HG03280 (cell line): Measurements from ENCODE around the gene CLMN.

Experiments used
- ATAC-seq: cut with Tn5 transposase; IDR thresholded peaks from one replicate; pipeline ENCODE4 v1.9.1; 2021; ENCODE audit warnings: mild to moderate bottlenecking, moderate library complexity; ENCODE audit not compliant: unreplicated experiment

Gene CLMN

DNA sequence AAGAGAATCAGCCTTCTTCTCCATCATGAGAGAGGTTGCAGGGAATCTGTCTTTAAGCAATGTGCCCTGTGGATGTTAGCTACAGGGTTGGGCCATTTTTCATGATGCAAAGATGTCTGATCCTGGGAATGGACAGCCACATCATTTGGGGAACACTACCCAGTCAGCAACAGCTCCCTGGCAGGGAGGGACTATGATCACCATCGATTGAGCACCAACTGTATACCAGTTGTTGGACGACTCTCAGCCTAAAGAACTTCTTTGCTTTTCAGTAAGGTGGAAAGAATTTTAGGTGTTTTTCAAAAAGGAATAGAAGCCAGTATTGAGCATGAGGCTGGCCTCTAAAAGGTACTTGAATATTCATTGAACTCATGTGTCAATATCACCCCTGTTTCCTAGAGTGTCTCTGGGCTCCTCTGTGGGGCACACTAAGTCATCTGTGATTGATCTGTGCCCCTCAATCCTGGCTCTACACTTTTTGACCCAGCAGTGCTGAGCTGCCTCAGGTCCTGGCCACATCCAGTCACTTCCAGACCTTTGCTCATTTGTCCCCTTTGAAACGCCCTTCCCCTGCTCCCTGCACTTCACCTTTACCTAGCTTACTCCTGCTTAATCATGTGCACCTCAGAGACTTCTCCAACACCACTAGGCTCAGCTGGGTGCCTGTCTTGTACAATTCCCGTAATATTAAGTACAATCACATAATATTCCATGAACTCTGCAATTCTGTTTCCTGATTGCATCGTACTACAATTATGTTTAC, 2.2 kb upstream of the CLMN start:
- ATAC-seq, result no peak

DNA sequence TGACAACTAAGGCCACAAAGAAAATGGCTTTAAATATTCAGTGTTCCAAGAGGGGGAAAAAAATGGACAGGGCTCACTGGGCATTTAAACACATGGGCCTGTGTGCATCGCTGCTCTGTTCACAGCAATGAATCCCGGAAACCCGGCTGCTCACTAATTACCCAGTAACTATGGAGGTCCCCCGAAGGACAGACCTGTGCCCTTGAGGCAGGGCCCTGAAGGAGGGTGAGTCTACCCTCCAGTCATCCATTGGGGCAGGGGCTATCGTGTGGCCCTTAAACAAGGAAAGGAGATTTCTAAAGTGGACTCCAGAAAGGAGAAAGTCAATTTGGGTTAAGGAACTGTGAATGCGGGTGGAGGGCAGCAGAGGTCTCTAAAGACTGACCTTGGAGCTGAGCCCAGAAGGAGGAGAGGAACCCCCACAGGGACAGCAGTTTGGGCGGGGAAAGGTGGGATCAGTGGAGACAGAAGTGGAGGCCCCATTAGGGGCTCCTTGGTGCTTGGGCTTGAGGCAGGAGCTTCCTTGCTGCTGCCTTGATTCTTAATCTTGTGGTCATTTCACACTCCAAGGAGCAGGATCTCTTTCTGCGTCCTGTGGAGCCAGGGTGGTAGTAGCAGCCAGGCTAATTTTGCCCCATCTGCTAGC, 1.4 kb upstream of the CLMN start:
- no peak for ATAC-seq

DNA sequence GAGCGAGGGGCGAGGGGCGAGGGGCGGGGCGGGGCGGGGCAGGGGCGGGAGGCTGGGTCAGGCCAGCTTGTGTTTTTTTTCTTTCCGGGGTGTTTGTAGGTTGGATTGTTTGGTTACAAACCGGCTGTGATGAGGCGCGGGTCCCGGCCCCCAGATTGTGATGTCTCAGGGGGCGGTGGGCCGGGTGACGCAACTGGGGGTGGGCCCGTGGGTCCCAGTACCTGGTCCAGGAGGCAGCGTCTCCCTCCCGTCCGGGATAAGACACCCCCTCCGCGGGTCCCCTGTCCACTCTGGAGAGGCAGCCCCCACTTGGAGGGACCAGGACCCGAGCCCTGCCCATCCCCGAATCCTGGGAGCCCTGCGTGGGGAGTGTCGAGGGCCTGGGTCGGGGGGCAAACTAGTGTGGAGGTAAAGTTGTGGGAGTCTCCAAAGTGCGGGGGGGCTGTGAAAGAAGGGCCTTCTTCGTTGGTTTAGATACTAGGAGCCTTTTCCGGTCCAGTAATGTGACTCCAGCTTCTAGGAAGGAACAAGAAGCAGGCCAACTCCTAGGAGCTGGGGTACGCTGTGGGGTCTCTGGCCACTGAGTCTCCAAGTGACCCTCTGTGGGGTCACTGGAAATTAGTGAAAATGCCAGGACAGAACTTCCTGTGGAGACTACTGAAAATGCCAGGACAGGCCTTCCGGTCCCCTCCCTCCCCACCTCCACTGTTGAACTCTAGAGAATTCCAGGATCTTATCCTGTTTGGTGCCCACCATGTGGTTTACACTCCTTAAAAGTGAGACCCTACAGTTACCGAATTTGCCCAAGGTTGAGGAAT, 579 bp upstream of the CLMN start:
- ATAC-seq, result peak; percentile 9

- ATAC-seq, result no peak
These were observed 1.1 kb downstream of the CLMN start for GRCh38 chr14:95318399-95319311.

DNA sequence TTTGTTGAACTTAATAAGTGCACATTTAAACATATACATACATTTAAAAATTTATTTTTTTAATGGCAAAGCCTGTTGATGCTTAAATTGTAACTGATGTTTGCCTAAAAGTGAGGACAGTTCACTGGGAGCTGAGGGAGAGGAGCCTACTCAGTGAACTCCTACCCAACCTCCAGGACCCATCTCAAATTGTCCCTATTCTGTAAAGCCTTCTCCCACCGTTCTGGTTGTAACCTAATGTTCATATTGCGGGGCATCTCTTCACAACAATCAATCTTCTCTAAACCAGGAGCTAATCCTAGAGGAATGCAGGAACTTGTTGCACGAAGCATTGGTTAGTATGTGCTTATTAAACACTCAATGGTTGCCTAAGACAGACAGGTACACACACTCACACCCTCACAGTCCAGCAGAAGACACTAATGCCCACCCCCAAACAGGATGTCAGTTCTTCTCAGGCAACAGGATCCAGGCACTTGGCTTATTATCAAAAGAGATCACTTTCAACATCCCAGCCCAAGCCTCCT, 1.8 kb downstream of the CLMN start:
- ATAC-seq, result no peak

- no peak for ATAC-seq
These were observed 2.9 kb downstream of the CLMN start for GRCh38 chr14:95316821-95317220.

DNA sequence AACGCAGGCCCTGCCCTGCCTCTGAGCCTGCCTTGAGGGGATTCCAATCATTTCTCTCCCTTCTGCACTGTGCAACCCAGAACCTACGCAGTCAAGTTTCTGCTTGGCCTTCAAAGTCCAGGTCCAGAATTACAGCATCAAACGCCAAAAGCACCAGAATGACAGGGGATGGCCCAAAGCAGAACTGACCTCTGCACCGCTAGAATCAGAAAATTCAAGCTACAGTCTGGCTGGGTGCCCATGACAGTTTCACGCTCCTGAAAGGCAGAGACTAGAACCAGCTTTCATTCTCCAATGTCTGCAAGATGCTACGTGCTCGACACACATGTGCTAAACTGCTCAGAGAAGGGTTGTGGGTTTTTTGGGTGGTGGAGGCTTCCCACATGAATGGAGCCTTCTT, 4.1 kb downstream of the CLMN start:
- ATAC-seq, result no peak

DNA sequence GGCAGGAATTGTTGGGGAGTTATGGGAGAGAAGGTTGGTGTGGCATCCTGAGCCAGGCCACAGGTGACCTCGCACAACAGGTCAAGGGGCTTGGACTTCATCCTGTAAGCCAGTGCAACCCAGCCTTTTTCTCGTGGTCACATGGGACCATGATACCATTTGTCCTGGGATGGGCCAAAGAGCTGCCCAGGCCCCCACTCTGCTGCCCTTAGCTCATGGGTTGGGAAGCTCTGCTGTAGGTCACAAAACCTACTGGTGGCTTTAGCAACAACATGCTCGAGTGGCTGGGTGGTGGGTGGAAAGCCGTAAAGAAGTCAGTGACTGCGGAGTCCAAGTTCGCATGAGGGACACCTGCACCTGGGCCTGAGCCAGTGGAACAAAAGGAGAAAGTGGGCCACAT, 4.6 kb downstream of the CLMN start:
- ATAC-seq, result no peak

GRCh38 chr14:95314609-95315008, 5.1 kb downstream of the CLMN start:
- no peak for ATAC-seq

GRCh38 chr14:95313707-95314106, 6.0 kb downstream of the CLMN start:
- ATAC-seq, result no peak

DNA sequence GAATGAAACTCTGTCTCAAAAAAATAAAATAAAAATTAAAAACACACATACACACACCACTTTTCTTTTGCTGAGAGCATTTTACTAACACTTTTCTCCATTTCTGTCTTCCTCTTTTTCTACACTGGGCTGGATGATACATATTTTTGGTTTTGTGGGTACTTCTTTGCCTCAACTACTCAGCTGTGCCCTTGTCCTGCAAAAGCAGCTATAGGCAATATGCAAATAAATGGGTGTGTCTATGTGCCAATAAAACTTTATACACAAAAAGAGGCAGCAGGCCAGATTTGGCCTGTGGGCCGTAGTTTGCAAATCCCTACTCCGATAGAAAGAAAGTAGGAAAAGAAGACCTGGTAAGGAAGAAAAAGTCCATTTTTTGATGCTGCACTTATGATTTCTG, 6.5 kb downstream of the CLMN start:
- ATAC-seq, result no peak

DNA sequence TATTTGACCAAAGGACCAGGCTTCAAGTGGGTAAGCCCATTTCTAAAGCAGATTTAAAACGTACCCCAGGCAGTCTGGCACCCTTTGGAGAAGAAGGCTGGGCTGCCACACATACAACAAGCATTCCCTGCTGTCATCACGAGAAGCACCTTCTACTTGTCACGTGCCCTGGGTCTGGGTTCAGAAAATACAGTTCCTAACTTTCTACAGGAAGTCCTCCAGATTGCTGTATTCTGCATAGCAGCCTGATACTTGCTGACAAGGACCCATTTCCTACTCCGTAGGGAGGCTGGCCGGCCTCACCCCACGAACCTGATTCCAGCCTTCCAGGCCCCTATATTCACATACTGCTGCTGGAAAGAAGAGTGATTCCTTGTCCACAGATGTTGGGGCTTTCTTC, 7.4 kb downstream of the CLMN start:
- ATAC-seq, result no peak

DNA sequence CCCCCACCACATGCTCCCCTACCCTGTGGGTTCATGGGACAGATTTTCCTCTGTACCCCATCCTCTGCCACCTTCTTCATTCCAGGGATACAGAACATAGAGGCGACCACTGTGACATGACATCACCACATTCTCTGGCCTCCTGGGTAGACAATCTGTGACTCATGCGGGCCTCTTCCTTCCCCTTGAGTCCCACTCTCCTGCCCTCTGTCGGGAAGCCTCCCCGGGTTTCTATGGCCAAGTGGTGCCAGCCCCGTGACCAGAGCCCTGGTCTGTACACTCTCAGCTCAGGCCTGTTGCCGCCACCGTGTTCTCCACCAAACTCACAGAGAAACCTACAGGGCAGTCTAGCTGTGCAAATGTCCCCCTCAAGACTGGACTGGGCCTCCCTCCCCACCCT, 8.0 kb downstream of the CLMN start:
- ATAC-seq, result no peak

- ATAC-seq, result no peak
These were observed 8.9 kb downstream of the CLMN start for GRCh38 chr14:95310635-95311380.

DNA sequence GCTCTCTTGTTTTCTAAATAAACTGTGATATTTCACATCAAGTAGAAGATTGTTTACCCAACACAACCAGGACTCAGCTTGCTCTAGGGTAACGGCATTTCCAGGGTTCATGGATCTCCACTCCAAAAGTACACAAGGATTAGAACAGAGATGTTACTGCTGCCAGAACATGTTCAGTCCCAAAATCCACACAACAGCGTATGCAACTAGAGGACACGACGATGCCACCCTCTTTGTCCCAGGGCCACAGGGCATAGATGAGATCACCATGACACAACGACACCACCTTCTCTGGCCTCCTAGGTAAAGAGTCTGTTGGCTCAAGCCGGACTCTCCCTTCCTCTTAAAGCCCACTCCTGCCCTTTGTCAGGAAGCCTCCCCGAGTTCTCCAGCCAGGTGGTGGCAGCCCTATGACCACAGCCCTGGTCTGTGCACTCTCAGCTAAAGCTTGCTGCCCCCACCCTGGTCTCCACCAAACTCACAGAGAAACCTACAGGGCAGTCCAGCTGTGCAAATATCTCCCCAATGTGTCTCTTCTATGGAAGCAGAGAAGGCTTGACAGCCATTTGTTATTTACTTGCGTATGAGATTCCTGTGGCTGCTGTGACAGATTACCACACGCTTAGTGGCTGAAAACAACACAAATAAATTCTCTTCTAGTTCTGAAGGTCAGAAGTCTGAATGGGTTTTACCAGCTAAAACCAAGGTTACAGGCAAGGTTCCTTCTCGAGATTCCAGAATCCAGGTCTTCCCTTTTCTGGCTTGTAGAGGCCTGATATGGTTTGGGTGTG, 10.3 kb downstream of the CLMN start:
- ATAC-seq, result no peak

DNA sequence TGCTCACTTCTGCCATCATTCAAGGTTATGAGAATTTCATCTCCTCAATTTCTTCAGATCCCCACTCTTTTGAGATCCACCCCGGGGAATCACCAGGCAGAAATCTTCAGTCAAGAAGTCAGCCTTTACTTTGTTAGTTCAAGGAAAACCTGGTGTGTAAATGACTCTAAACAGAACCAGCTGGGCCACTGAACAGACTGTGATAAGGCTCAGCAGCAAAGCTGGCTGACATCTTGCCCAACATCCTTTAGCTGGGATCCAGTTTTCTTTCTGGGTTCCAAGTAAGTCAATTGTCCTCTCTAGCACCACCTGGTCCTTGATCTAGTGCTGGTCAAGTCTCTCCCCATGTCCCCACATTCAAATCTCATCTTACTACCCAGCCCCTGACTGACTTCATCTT, 11.6 kb downstream of the CLMN start:
- ATAC-seq, result no peak

DNA sequence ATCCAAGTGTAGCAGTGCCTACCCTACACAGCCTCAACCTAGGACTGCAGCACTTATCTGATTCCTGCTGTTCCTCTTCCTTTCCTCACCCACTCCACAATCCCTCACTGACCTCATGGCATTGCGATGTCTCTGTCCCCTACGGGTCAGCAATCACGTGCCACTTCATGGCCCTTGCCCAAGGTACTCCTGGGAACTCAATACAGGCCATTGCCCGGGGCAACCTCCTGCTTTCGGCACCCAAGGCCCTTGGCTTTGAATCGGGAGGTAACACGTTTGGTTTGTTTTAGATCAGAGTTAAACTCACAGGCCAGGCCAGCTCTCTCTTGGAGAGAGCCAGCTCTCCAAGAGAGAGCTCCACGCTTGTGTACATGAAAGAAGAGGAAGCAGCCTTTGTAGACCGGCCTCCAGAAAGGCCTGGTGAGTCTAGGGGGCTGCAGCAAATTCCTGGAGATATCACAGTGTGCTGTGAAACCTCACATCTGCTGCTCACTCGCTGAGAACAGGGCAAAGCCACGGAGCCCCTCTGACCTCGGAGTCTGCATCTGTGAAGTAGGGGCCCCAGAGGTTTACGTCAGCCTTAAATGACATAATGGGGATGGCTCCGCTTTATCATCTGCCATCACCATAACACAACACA, 12.2 kb downstream of the CLMN start:
- no peak for ATAC-seq

DNA sequence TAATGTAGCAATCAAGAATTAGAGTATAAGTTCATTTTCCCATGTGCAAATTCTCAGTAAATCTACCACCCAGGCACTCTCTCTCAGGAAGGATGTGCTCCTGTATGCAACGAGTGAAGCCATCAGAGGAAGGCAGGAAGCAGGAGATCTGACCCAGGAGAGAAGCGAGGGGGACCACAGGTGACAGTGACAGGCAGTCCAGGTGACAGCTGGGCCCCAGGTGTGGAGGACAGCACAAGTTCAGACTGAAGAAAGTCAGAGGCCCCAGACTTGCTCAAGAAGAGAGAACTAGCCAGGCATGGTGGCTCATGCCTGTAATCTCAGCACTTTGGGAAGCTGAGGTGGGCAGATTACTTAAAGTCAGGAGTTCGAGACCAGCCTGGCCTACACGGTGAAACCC, 13.8 kb downstream of the CLMN start:
- no peak for ATAC-seq

DNA sequence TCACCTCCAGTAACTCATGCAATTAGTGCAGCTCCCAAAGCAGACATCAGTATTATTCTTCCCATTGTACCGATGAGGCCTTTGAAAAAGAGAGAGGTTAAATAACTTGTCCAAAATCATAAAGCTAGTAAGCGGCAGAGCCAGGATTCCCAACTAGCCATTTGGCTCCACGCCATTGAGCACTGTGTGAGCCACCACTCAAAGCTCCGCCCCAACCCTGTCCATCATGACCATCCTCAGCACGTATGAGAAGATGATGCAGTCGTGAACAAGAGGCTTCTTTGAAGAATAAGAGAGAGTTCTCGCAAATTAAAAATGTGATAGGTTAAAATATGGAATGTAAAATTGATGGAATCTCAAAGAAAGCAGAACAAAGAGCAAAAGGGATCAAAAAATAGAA, 14.6 kb downstream of the CLMN start:
- ATAC-seq, result no peak
